MCF 10A (cell line): ENCODE results near the gene LMF2. TPM values are rescaled to one million over a fixed set of nuclear protein-coding genes. Genes with fewer than 3 reads are reported as not detected.

ENCODE experiments used
- BruUV-seq: library from RNA; stranded (reverse); fragments of 400-500 nt; replicated peaks from 2 replicates; lab custom pipeline; 2021; lab: Mats Ljungman, UMichigan
- CTCF ChIA-PET: fragments of 300-600 bp; sonication (Branson Sonifier 250); formaldehyde crosslinking; extraction: SDS; loops from one replicate; lab custom pipeline; 2021; ENCODE audit warnings: antibody characterized with exemption, inconsistent platforms; lab: Yijun Ruan, JAX
- POLR2A ChIA-PET: fragments of 300-600, 350-650 bp; sonication (Branson Sonifier 250); formaldehyde crosslinking; extraction: SDS; loops from one replicate; lab custom pipeline; 2020; ENCODE audit warnings: antibody characterized with exemption, inconsistent platforms; lab: Yijun Ruan, JAX
- DNase-seq: peaks from one replicate; pipeline ENCODE4 v3.0.0-alpha.2; 2018; ENCODE audit not compliant: unreplicated experiment
- H3K27ac Mint-ChIP-seq: one replicate; pipeline ENCODE4 v1.8.0; 2022; ENCODE audit warnings: mild to moderate bottlenecking, low read depth, mixed read lengths; ENCODE audit not compliant: unreplicated experiment
- H3K27me3 Mint-ChIP-seq: one replicate; pipeline ENCODE4 v1.8.0; 2022; ENCODE audit warnings: mixed read lengths; ENCODE audit not compliant: insufficient read depth, unreplicated experiment
- H3K36me3 Mint-ChIP-seq: one replicate; pipeline ENCODE4 v1.8.0; 2022; ENCODE audit warnings: mild to moderate bottlenecking, moderate library complexity, mixed read lengths; ENCODE audit not compliant: insufficient read depth, unreplicated experiment
- H3K4me1 Mint-ChIP-seq: one replicate; pipeline ENCODE4 v1.8.0; 2022; ENCODE audit warnings: mixed read lengths; ENCODE audit not compliant: insufficient read depth, unreplicated experiment
- H3K4me3 Mint-ChIP-seq: one replicate; pipeline ENCODE4 v1.8.0; 2022; ENCODE audit warnings: mild to moderate bottlenecking, moderate library complexity, mixed read lengths; ENCODE audit not compliant: unreplicated experiment
- H3K9me3 Mint-ChIP-seq: one replicate; pipeline ENCODE4 v1.8.0; 2022; ENCODE audit warnings: mixed read lengths; ENCODE audit not compliant: unreplicated experiment
- intact Hi-C: fragments of 100-400 bp; cut with micrococcal nuclease; formaldehyde crosslinking; loops from 2 replicates; pipeline ENCODE4 v1.14.1; 2022
- total RNA-seq: library from RNA; stranded (reverse); gene quantifications from 2 replicates; pipeline ENCODE4 v1.2.3, GENCODE V29; 2022
- TF ChIP-seq, protein P1 (sequence below): fragments of 200-600 bp; IDR thresholded peaks from one replicate; pipeline ENCODE4 v1.8.0; 2022; ENCODE audit warnings: antibody characterized with exemption, mild to moderate bottlenecking; ENCODE audit not compliant: unreplicated experiment

LMF2 gene
- total RNA-seq, 1 experiment from 2014 or later = 50.9 TPM

DNA sequence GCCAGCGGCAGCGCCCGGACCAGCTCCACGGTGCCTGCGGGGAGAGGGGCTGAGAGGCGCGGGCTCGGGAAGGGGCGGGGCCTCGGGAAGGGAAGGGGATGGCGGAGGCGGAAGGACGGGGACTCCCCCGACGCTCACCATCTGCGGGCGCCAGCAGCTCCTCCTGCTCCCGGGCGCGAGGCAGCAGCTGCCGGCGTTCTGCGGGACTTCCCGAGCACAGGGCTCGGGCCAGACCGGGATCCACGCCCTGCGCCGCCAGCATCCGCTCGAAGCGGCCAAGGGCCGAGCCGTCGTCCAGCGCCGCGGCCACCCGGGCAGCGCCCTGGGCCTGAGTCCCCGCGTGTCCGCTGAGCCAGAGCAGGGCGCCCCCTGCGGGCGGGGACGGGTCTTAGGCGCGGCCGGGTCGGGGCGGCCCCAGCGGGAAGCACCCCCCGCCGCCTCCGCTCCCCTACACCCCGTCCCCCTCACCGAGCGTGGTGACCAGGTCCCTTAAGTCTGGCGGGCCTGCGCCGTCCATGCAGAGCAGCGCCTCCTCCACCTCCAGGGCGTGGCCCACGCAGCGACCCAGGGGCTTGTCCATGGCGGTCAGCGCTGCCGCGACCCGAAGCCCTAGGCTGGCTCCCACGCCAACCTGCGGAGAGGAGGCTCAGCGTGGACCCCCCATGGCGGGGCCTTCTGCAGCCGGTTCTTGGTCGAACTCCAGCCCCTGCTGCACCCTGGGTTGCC lies 18.8 kb upstream of the LMF2 start:
- ChIA-PET CTCF (interaction anchor here (0.6 to 2.6 kb wide), 21 partner anchors 9 to 166 kb away, joined by 3 to 17 read pairs (median 4); partner anchors contain the start of gene SYCE3), POLR2A (interaction anchor here (0.7 to 7.1 kb wide), 22 partner anchors 12 to 285 kb away, joined by 3 to 170 read pairs (median 6); partner anchors contain the start of genes ARSA, CHKB, KLHDC7B and LMF2)
- H3K4me3 Mint-ChIP-seq = peak overlapping the region; percentile 85
- peak; percentile 73 for DNase-seq
- H3K27ac Mint-ChIP-seq = peak overlapping the region; percentile 71
- TF ChIP-seq, protein P1, sequence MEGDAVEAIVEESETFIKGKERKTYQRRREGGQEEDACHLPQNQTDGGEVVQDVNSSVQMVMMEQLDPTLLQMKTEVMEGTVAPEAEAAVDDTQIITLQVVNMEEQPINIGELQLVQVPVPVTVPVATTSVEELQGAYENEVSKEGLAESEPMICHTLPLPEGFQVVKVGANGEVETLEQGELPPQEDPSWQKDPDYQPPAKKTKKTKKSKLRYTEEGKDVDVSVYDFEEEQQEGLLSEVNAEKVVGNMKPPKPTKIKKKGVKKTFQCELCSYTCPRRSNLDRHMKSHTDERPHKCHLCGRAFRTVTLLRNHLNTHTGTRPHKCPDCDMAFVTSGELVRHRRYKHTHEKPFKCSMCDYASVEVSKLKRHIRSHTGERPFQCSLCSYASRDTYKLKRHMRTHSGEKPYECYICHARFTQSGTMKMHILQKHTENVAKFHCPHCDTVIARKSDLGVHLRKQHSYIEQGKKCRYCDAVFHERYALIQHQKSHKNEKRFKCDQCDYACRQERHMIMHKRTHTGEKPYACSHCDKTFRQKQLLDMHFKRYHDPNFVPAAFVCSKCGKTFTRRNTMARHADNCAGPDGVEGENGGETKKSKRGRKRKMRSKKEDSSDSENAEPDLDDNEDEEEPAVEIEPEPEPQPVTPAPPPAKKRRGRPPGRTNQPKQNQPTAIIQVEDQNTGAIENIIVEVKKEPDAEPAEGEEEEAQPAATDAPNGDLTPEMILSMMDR = peak; percentile 38
- H3K36me3 Mint-ChIP-seq = peaks cover 61% of the 10 kb centered on the region
- intact Hi-C loops = loop anchor here (1.0 to 5.0 kb wide), 2 partner anchors 36 to 56 kb away; partner anchors contain the start of genes CHKB and SYCE3
- H3K27me3 Mint-ChIP-seq = no peaks in the 10 kb centered on the region
- H3K9me3 Mint-ChIP-seq = no peaks in the 10 kb centered on the region
- no TSS peak for BruUV-seq
- peaks cover 20% of the 10 kb centered on the region for H3K4me1 Mint-ChIP-seq

DNA sequence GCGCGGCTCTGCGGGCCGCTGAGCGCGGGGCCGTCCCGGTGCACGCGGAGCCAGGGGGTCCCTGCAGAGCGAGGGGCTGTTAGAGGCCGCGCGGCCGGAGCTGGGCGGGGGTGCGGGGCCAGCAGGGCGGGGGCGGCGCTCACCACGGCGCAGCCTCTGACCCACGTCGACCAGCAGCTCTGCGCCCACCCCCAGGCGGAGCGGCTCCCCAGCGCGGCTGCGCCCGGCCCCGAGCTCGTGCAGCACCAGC lies 18.3 kb upstream of the LMF2 start:
- no TSS peak for BruUV-seq
- Mint-ChIP-seq H3K27me3 (no peaks in the 10 kb centered on the region), H3K9me3 (no peaks in the 10 kb centered on the region), H3K4me1 (peaks cover 20% of the 10 kb centered on the region), H3K4me3 (peak overlapping the region; percentile 85), H3K27ac (peak overlapping the region; percentile 23), H3K36me3 (peaks cover 60% of the 10 kb centered on the region)
- TF ChIP-seq, protein P1 = no peak
- ChIA-PET POLR2A (interaction anchor here (0.7 to 7.1 kb wide), 24 partner anchors 11 to 285 kb away, joined by 3 to 170 read pairs (median 6); partner anchors contain the start of genes ARSA, CHKB, KLHDC7B and LMF2), CTCF (interaction anchor here (0.6 to 2.6 kb wide), 22 partner anchors 9 to 165 kb away, joined by 3 to 17 read pairs (median 4); partner anchors contain the start of gene SYCE3)
- no peak for DNase-seq
- intact Hi-C loops = loop anchor here (1.0 to 5.0 kb wide), 2 partner anchors 37 to 57 kb away; partner anchors contain the start of genes CHKB and SYCE3

DNA sequence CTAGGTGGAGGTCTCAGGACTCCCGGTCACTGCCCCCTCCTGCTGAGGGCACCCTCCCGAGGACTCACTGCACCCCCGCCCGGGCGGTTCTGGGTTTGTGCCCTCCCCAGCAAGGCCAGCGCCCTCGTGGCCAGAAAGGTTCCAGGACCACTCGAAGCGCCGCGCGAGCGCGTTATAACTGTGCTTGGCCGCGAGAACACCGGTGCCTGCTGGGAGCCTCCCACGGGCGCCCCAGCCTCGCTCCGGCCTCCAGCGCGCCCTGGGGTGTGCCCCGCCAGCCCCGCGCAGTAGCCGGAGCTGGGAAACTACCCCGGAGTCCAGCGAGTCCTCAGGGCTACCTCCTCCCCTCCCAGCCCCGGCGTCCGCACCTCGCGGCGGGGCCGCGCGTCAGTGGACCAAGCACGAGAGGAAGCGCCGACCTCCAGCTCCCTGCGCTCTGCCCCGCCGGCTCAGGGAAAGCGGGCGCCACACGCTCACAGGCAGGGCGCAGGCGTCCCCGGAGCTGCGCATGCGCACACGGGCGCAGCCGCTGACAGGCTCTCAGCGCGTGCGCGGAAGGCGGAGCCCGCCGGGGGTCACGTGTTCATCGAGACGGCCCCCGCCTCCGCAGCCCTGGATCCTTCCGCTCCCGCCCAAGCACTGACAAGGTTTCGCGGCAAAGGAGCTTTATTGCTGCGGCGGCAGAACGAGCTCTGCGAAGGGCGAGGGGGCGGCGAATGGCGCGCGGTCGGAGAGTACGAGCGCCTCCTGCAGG lies 17.8 kb upstream of the LMF2 start, which contains the start of gene SCO2:
TSS of gene SCO2 (minus strand) at position 495 of the 754 bp plus-strand sequence. CDS start 1,187 bp downstream, outside the sequence.
- Mint-ChIP-seq H3K4me3 (peak within 1 kb of the TSS; percentile 85), H3K9me3 (no peaks in the 10 kb centered on the region), H3K36me3 (peaks cover 60% of the 10 kb centered on the region), H3K4me1 (peaks cover 20% of the 10 kb centered on the region), H3K27ac (peak within 1 kb of the TSS; percentile 88), H3K27me3 (no peaks in the 10 kb centered on the region)
- CTCF ChIA-PET = interaction anchor here (0.5 to 2.6 kb wide), 23 partner anchors 11 to 667 kb away, joined by 3 to 17 read pairs (median 4); partner anchors contain the start of gene SYCE3
- BruUV-seq = no TSS peak
- TF ChIP-seq, protein P1 = peak; percentile 49
- DNase-seq = peak; percentile 96
- intact Hi-C loops = loop anchor here (5.0 kb wide), 1 partner anchor 57 kb away; the partner anchor contains the start of gene CHKB
- POLR2A ChIA-PET = interaction anchor here (0.6 to 7.1 kb wide), 28 partner anchors 11 to 284 kb away, joined by 3 to 170 read pairs (median 5); partner anchors contain the start of genes ARSA, CHKB, KLHDC7B and LMF2
